ENCODE measurements around the gene RREB1. TPM values are rescaled to one million over a fixed set of nuclear protein-coding genes. Genes with fewer than 3 reads are reported as not detected.

RREB1 gene
- total RNA-seq, 4 donors from 2014 or later, result 40.8 to 68.6 (median 54.4) TPM

DNA sequence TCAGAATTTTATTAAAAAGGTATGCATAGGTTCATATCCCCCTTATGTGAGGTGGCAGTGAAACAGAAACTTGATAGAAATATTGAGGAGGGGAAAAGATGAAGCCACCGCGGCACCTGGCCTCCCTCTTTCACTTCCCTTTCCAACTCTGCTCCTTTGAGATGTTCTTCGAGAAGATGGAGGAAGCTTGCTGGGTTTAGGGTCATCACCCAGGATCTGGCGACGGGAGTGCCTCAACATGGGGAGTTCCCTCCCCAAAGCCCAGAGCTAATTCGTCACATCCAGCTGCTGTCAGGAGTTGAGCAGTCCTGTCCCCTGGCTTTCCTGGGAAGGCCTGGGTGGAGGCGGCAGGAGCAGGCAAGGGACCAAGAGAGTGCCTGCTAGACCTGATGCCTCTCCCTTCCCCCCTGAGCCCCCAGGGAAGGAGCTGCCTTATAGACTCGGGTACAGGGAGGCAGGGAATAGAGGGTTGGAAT lies 29.1 kb downstream of the RREB1 start:
- 50 to 52% methylated on average over 8 of the region's 8 CpGs for WGBS, 2 donors
- intact Hi-C loops (cut with DNase I; ENCODE audit: low total_unique reads), result no loop called here
- no peak overlapping the region for H3K4me3 ChIP-seq (ENCODE audit: low read depth, poor library complexity, severe bottlenecking)
- DNase-seq (ENCODE audit: low spot score in 2 of 2), result no peak
- no peak for TF ChIP-seq POLR2A (IDR thresholded peaks at IDR 0.05)
- TF ChIP-seq, protein P1, sequence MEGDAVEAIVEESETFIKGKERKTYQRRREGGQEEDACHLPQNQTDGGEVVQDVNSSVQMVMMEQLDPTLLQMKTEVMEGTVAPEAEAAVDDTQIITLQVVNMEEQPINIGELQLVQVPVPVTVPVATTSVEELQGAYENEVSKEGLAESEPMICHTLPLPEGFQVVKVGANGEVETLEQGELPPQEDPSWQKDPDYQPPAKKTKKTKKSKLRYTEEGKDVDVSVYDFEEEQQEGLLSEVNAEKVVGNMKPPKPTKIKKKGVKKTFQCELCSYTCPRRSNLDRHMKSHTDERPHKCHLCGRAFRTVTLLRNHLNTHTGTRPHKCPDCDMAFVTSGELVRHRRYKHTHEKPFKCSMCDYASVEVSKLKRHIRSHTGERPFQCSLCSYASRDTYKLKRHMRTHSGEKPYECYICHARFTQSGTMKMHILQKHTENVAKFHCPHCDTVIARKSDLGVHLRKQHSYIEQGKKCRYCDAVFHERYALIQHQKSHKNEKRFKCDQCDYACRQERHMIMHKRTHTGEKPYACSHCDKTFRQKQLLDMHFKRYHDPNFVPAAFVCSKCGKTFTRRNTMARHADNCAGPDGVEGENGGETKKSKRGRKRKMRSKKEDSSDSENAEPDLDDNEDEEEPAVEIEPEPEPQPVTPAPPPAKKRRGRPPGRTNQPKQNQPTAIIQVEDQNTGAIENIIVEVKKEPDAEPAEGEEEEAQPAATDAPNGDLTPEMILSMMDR (IDR thresholded peaks at IDR 0.05), result no peak

DNA sequence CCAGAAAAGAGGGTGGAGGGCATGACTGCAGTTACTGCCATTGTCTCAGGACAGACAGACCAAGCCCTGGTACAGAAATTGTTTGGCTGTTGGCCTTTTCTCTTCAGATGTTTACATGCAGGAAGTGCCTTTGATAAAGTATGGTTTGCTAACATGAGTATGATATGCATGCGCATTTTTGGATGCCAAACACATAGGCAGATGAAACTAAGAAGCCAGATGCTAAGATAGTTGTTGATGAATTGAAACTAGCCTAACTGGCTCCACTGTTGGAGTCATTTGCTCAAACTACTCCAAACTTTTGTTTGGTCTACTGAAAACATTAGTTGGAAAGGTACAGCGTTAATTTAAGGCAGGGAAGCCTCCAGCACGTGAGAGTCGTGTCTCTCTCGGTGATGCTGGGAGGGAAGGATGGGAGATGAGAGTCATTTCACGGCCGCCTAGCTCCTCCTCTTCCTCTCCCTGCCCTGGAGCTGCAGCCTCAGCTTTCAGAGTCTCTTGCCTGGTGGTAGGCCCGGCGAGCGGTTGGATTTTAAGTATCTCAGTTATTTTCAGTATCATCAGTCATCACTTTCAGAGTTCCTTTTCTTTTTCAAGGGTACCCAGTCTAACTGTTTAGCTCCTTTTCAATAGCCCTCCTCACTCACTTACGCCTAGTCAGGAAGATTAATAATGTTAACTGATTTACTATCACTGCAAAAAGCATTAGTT lies 29.7 kb downstream of the RREB1 start:
- TF ChIP-seq, protein P1 (IDR thresholded peaks at IDR 0.05), result no peak
- TF ChIP-seq POLR2A (IDR thresholded peaks at IDR 0.05), result no peak
- H3K4me3 ChIP-seq (ENCODE audit: low read depth, poor library complexity, severe bottlenecking), result no peak overlapping the region
- 6 to 8% methylated on average over 11 of the region's 11 CpGs for WGBS, 2 donors
- peak; percentile 71 to 93 for DNase-seq (ENCODE audit: low spot score in 2 of 2)
- intact Hi-C loops (cut with DNase I; ENCODE audit: low total_unique reads), result no loop called here

DNA sequence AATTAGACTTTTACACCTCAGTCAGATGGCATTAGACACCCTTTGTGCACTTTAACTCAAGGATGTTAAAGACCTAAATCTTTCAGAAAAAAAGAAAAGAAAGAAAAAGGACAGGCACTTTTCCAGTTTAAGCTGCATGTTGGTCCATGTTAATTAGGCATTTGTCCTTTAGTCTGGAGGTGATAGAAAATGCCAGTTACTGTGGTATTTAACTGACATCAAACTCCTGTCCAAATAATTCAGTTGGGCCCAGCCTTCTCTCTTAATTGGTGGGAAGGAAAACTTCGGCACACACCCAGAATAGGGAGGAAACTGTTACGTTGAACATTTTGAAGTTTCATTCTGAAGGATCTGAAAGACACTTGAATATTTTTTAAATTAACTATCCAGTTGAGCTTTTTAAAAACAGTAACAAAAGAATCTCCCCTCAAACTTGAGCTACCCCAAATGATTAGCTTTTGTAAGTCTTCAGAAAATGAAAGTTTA lies 30.3 kb downstream of the RREB1 start:
- no peak for TF ChIP-seq POLR2A (IDR thresholded peaks at IDR 0.05)
- TF ChIP-seq, protein P1 (IDR thresholded peaks at IDR 0.05), result no peak
- WGBS, 2 donors, result 8% methylated on average over 2 of the region's 2 CpGs
- intact Hi-C loops (cut with DNase I; ENCODE audit: low total_unique reads), result no loop called here
- DNase-seq (ENCODE audit: low spot score in 2 of 2), result no peak
- no peak overlapping the region for H3K4me3 ChIP-seq (ENCODE audit: low read depth, poor library complexity, severe bottlenecking)

DNA sequence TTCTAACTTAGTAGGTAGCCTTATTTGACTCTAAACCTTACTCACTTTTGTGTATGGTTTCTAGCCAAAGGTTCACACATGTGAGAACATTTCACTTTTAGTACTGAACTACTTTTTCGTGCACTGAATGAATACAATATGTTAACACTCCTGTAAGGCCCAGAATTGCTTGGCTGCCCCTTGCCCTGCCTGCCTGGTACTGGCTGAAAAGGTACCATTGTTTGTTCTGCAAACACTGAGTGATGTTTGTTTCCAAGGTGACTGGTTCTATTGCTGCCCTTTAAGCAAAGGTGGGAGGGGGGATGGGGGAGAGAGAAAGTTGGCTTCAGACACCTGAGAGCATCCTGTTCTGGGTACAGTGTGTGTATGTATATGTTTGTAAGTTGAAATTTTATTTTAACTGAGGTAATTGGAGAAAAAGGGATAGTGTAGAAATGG lies 31.2 kb downstream of the RREB1 start:
- 42 to 65% methylated on average over 1 of the region's 1 CpG for WGBS, 2 donors

DNA sequence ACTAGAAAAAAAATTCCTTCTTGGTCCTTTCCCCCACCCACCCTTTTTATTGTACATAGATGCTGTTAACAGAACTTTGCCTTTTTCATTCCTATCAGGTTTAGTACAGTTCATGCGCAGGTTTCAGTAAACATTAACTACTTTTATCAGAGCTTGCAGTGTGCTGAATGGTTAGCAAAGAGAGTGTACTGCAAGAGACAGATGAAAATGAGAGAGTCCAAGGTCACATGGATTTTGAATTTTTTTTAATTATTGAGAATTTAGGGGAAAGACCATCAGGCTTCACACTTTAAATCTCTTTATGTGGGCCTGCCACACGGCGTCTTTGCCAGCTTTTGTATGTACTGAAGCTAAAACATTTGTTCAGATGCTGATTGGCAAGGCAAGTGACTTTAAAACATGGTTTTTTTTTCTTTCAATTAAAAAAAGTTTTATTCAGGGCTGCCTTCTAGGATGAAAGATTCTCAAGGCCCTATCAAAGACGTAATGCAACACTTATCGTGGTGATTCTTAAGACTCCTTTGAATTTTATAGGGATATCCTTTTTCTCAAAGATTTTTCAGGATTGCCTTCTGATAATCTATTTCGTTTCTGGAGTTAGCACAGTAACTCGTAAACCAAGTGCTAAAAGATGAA lies 32.2 kb downstream of the RREB1 start:
- TF ChIP-seq, protein P1 (IDR thresholded peaks at IDR 0.05), result no peak
- TF ChIP-seq POLR2A (IDR thresholded peaks at IDR 0.05), result no peak
- H3K4me3 ChIP-seq (ENCODE audit: low read depth, poor library complexity, severe bottlenecking), result no peak overlapping the region
- DNase-seq (ENCODE audit: low spot score in 2 of 2), result no peak
- 84 to 86% methylated on average over 7 of the region's 7 CpGs for WGBS, 2 donors
- intact Hi-C loops (cut with DNase I; ENCODE audit: low total_unique reads), result no loop called here

More for the DNA sequence above, 31.2 kb downstream of the RREB1 start:
- DNase-seq (ENCODE audit: low spot score in 2 of 2), result no peak
- no peak for TF ChIP-seq POLR2A (IDR thresholded peaks at IDR 0.05)
- TF ChIP-seq, protein P1 (IDR thresholded peaks at IDR 0.05), result no peak
- no peak overlapping the region for H3K4me3 ChIP-seq (ENCODE audit: low read depth, poor library complexity, severe bottlenecking)
- intact Hi-C loops (cut with DNase I; ENCODE audit: low total_unique reads), result no loop called here

Measured in lower leg skin (tissue), 4 donors.